Measurements from ENCODE around the gene ZNF385D.
A peak's percentile ranks its signal among the peaks of the same experiment; 100 is the strongest.

ZNF385D gene

DNA sequence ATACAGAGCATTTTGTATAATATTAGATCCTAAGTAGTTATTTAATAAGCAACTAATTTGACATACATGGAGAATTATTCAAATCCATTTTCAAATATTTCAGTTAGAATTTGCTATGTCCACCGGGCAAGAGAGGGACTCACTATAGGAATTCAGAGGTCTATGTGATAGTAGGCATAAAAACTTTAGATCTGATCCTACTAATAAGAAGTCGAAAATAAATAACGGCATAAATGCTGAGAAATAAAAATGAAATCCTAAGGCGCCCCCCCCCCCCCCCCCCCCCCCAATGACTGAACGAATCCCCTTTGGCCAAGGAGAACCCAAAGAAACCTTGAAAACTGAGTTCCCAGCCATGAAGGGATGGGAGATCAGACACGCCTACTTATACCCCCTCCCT is 80.6 kb downstream of the ZNF385D start:
- no peak for DNase-seq (ENCODE audit: low read depth)

DNA sequence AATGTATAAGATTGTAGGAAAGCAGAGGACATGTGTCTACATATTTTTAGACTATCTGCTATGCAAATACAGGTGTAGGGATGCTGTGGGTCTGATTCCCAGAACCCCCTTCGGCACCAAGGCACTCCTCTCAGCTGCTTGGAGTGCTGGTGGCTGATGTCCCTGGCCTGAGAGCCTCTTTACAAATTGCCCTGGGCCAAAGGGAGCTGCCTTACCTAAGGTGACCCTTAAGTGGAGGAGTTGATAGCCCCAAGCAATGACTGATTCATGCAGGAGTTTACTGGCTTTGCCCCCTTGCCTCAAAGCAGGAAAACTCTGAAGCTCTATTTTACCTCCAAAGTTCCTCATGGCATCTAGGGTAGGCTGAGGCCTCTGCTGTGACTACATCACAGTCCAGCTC is 83.0 kb downstream of the ZNF385D start:
- no peak for DNase-seq (ENCODE audit: low read depth)

DNA sequence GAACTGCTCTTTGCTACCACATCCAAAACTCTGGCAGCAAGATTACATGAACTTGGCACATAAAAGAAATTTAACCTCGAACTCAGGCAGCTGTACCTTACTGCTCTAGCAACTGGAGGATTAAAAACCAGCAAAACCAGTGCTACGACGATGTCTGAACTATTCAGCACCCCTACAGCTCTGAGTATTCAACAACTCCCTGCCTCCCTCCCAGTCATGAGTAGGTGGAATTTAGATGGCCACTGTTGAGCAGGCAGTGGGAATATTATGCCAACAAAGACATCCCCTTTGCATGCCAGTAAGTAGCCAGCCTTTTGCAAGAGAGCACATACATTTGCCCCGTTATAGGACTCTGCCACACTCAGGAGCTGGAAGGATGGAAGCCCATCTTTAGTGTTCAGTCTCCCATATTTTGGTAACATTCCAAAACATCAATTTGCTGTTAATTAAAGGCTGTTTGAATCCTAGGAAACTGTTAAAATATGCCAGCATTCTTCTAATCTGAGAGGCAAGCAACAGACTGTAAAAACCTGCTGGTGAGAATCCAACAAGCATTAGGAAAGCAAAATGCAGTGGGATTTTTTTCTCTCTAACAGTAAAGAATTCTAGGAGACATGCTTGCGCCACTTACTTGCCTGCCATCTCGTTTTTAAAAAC is 85.4 kb downstream of the ZNF385D start:
- DNase-seq (ENCODE audit: low read depth) = peak; percentile 9

DNA sequence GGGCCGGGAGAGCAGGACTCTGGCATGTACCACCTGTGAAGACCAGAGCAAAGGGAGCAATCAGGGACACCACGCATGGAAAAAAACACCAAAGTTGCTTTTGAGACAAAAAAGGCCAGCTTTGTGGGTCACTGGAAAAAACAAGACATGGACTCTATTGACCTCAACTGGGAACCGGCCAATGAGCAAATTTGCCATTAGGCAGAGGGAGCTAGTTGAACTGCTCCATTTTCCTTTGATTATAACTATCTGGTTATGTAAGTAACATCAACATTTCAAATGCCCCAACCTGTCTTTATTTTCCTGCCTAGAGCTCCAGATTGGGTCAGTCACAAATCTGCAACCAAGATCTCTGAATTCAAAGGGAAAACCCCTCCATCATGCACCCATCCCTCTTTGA is 86.0 kb downstream of the ZNF385D start:
- DNase-seq (ENCODE audit: low read depth) = no peak

DNA sequence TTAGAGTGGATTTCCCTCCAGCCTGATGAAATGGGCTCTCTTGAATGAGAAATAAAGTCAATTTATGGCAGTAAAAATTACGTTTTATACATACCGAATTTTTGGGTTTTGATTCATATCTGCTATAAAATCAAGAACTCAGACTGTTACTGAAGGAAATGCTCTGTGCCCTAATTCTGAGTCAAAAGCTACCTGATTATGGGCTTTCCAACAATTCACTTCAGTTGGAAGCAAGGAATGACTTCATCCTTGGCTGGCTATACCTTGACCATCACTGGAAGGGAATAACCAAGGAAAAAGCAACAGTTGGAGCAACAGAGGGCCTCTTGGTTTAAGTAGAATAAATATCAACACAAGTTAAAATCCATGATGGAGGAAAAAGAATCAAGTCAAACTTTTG is 88.6 kb downstream of the ZNF385D start:
- DNase-seq (ENCODE audit: low read depth) = no peak

DNA sequence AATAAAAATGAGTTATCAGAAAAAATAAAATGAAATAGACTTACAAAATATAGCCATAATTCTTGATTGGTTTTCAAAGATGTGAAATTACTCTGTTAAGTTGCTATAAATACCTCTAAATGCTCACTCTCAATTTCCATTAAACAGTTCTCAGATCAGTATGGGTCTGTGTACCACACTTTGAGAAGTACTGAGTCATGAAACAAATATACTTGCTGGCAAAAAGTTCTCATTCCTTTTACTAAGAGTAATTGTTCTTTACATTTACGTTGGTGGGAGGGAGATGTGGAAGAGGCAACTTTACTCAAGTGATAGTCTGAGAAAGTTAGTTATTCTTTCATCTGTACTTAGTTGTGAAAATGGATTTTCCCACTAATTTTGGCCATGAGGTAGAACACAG is 96.3 kb downstream of the ZNF385D start:
- peak; percentile 44 for DNase-seq (ENCODE audit: low read depth)

DNA sequence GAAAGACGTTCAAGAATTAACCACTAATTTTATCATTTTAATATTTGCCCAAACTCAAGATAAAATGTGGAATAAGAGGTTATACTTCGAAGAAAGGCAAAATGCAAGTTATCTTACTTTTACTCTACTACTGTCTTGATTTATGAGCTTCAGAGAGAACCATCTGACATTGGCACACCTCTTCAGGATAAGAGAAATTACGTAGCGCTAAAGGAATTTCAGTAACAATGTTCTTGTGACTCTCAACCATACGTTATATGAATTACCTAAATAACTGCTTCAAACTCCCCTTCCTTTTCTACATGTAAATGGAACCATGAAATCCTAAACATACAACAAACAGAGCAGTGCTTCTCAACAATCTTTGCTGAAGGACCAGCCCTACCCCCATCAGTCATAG is 96.8 kb downstream of the ZNF385D start:
- no peak for DNase-seq (ENCODE audit: low read depth)

DNA sequence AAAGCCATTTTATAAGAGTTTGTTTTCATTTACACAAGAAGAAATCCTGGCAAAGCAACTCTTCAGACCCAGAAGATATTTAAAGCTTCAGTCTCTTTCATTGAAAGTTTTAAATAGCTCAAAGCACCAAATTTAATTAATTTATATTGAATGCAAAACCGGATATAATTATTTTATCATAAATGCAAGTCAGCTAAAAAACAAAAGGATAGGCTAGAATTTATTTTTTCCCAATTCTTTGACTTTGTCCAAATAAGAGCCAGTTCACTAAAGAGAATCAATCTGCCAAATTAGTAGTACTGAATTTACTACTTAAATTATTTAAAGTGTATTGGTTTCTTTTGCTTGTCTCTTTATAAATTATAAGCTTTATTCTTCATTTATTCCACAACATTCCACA is 101.5 kb downstream of the ZNF385D start:
- no peak for DNase-seq (ENCODE audit: low read depth)

DNA sequence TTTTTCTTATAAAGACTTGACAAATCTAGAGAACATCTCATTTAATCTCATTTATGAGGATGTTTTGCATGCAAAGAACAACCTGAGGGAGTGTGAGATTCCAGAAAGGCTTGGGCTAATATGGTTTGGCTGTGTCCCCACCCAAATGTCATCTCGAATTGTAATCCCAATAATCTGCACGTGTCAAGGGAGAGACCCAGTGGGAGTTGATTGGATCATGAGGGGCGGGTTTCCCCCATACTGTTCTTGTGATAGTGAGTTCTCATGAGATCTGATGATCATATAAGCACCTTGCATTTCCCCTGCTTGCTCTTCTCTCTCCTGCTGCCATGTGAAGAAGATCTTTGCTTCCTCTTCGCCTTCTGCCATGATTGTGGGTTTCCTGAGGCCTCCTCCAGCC is 103.0 kb downstream of the ZNF385D start:
- no peak for DNase-seq (ENCODE audit: low read depth)

DNA sequence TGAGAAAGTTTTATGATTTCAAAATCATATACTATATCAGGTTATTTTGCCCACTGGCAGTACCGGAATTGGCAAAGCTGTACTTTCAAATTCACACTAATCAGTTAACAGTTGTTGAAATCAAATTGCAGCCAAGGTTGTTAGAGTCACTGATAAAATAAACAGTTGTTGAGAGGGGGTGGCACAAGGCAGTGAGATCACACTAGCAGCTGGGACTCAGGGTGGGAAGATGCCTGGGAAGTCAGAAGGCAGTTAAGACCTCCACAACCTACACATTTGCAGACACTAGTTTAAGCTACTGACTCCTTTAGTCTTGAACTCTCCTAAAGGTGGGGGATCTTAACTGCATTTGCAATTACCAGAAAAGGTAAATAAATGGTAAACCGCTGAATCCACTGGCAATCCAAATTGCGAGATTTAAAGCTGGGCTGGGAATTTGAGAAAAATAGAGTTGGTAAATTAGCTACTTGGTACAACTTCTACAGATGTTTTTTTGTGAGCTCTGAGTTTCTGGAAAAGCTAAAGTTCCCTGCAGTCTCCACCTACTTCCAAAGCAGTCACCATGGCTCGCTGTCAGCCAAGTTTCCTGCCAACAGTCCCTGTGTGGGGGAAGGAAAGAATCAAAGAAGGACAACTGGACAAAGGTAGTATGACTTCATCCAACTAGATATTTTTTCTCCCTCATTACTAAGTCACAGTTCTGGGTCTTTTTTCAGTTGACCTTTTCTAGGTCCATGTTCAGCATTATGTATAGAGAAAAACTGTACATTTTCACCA is 105.7 kb downstream of the ZNF385D start:
- DNase-seq (ENCODE audit: low read depth) = peak; percentile 9

DNA sequence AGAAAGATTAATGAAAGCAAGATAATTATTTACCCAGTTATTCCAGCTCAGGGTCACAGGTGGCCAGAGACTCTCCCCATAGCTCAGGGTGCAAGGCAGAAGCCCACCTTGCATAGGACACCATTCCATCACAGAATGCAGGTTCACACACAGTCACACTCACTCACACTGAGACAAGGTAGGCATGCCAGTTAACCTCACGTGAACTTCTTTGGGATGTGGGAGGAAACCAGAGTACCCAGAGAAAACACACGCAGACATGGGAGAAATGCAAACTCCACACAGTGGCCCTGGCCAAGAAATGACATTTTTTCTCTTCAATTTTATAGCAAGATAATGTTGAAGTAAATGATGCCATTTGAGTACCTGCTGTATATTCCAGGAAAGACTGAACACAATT is 106.7 kb downstream of the ZNF385D start:
- no peak for DNase-seq (ENCODE audit: low read depth)

DNA sequence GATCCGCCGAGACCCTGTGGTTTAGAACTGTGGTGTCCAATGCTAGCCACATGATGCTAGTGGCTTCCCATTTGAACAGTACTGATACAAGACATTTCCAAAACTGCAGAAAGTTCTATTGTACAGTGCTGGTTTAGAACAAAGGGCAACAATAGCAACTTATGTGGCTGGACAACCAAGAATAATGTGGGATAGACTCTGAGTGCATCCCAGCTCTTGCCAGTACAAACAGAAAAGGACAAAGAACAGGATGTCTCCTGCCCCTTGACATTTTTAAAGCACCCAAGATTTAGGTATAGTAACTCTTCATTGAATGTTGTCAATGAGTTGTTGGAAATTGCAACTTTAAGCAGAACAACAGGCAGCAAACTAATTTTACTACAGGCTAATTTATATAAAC is 107.3 kb downstream of the ZNF385D start:
- DNase-seq (ENCODE audit: low read depth) = no peak

DNA sequence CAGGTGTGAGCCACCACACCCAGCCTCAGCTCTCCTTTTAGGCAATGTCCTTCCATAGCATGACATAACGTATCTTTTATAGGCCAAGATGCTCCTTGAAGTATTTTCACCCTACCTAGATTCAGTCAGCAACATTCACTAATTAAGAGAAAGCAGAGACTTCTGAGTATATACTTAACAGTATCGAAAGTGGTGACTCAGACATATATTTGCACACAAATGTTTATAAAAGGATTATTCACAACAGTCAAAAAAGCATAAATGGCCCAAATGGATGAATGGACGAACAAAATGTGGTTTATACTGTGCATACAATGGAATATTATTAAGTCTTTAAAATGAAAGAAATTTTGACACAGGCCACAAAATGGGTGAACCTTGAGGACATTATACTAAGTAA is 108.6 kb downstream of the ZNF385D start:
- no peak for DNase-seq (ENCODE audit: low read depth)

DNA sequence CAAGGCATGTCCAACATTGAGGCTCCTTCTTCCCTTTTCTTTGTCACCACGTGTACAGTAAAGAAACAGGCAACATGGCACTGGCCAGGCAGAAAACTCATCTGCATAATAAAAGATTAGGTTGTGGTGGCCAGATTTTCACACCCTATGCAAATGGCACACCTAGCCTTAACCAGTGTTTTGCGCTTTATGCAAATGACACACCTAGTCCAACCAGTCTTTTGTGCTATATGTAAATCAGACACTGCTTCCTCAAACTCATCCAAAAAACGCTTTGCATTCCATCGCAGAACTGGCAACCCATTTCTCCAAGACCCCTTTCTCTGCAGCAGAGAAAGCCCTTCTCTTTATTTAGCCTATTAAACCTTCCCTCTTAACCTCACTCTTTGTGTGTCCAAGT is 109.1 kb downstream of the ZNF385D start:
- DNase-seq (ENCODE audit: low read depth) = no peak

DNA sequence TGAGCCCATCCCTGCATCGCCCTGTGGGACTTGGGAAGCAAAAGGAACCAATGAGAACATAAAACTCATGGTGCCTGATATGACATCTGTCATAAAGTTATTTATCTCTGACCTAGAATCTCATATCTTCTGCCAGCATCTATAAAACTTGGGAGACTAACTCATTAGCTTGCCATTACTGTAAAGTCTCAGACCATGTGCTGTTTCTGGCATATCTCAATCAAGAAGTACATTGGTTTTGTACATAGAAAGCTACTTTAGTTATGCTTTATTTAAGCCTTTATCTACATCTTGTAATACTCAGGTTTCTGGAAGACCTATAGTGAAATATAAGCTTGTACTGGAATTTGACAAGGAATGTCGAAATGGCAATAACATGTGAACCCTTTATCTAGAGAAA is 112.5 kb downstream of the ZNF385D start:
- no peak for DNase-seq (ENCODE audit: low read depth)

DNA sequence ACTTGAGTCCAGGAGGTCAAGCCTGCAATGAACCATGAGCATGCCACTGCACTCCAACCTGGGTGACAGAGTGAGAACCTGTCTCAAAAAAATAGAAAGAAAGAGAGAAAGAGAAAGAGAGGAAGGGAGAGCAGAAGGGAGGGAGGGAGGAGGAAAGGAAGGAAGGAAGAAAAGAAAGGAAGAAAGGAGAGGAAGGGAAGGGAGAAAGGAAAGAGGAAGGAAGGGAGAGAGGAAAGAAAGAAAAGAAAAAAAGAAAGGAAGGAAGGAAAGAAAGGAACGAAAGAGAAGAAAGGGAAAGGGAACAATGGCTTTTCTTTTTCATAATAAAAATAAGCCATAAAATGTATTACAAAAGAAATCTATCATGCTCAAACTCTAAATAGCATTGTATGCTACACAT is 116.9 kb downstream of the ZNF385D start:
- no peak for DNase-seq (ENCODE audit: low read depth)

DNA sequence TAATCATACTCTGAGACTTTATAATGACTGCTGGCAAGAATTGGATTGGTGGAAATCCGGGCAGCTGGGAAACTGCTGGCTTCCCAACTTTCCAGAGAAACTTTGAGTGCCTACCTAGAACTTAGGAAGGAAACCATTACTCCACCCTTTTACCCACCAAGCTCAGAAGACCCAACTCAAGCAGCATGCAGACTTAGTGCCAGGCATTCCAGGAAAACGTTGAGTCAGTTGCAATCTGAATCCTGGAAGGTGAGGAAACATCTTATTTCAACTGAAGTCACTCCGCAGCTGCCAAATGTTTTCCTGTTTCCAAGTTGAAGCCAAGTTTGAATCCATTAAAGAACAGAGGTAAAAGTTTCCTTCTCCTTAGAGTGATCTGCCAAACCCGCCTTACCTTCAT is 126.5 kb downstream of the ZNF385D start:
- DNase-seq (ENCODE audit: low read depth) = no peak

DNA sequence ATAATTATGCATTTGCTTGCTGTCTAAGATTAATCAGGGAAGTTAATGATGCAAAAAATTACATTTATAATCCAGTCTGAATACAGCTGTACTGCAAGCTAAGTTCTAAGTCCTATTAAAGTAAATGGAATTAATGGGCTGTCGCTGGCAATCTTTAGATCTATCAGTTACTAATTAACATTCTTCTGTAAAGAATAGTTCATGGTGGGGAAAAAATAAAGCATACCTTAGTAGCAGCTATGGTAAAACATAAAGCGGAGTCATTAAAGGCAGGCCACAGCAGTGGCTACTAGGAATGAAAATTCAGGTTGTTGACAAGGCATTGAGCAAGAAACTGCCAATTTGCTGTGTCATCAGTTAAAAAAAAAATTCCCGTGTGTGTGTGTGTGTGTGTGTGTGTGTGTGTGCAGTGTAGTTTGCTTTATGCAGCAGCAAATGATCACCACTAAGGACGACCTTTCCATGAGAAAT is 129.8 kb downstream of the ZNF385D start:
- peak; percentile 44 for DNase-seq (ENCODE audit: low read depth)

DNA sequence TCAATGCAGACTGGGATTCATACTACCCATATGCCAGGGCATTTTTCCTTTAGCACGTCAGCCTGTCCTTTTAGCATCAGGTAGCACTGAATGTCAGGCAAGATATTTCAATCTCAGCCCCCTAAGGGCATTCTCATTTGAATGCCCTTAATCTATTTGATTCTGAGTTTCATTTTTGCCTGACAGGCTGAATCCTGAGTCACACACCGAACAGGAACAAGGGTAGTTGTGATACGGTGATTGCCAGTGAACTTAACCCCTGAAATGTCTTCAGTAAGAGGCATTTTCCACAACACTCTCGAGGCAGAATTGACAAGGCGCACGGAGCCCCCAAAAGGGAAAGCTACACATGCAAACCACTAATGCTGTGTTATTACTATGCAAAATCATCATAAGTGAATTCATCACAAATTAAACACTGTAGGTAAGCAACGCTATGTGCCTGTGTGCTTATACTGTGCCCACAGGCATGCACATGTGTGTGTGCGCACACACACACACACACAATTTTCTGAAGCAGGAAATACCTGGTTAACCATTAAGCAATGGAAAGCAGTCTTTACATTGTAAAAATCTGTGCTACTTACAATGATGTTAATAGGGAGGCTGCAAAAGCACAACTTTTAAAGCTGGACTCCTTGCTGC is 130.4 kb downstream of the ZNF385D start:
- no peak for DNase-seq (ENCODE audit: low read depth)

DNA sequence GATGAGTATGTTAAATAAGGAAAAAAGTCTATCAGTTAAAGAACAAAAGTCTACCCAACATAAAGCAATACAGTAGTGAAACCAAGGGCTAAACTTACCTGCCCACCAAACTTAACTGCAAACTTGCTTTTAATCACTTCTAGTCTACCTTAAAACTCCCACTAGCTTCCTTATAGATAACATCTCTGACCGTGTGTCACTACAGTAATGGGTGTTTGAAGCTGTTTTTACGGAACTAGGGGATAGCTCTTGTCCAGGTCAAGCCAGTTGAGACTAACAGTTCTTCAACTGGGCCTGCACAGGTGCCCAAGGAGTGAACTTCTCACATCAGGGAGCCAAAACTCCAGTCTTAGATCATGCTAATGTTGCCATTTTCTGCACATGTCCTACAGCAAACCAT is 132.3 kb downstream of the ZNF385D start:
- no peak for DNase-seq (ENCODE audit: low read depth)

DNA sequence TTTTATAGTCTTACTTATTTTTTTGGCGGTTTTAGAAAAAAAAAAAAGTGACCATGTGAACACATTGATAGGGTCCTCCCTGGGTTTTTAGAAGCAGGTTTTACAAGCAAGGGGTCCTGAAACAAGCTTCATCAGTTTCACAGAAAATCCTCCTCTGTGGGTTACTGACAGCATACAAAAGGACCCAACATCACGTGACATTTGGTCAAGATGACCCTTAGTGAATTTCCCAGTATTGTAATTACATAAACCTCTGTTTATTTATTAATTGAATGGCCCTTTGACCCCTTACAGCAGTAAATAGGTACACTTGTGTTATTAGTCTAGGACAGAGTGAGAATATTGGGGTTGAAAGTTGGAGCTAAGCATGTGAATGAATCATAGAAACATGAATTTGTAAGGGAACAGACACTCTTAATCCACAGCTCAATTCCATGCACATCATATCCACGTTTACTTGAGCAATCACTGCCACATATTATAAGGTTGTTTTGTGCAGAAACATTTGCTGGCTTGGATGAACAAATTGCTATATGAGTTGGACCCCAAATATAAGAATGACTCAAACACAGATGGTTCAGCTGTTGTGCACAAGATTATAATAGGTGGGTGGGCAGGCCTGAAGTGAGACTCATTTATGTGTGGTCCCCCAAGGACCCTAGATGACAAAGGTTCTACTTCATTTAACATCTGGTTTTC is 137.5 kb downstream of the ZNF385D start:
- no peak for DNase-seq (ENCODE audit: low read depth)

DNA sequence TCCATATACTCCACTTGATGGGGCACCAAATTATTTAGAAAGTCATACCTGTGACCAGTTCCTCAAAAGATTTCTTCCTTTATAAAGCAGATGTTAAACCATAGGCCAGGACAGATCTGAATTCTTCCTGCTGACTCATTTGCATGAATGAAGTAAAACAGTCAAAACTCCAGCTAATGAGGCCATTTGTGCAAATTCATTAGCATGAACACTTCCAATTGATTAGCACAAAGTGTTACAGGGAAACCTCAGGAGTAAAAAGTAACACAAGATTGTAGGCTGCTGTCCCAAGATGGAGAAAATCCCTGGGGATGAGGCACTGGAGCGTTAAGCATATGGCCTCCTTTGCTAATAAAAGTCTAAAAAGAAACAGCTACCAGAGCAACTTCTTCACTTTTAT is 149.8 kb downstream of the ZNF385D start:
- no peak for DNase-seq (ENCODE audit: low read depth)

DNA sequence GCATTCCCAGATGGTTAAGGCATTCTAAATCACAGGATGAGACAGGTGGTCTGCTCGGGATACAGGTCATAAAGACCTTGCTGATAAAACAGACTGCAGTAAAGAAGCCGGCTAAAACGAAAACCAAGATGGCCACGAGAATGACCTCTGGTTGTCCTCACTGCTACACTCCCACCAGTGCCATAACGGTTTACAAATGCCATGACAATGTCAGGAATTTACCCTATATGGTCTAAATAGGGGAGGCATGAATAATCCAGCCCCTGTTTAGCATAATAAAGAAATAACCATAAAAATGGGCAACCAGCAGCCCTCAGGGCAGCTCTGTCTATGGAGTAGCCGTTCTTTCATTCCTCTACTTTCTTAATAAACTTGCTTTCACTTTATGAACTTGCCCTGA is 151.1 kb downstream of the ZNF385D start:
- no peak for DNase-seq (ENCODE audit: low read depth)
